B cell (primary cell): ENCODE results near the gene ODC1.

Experiments
- EZH2 ChIP-seq: IDR thresholded peaks from 2 replicates; pipeline ENCODE4 v1.6.1; 2012; ENCODE audit warnings: borderline replicate concordance, low read depth, mild to moderate bottlenecking, moderate library complexity, low read length; ENCODE audit not compliant: insufficient read depth, poor library complexity, severe bottlenecking
- TF ChIP-seq, protein P1 (sequence below): fragments of 200-600 bp; IDR thresholded peaks from one replicate; pipeline ENCODE4 v1.8.0; 2022; ENCODE audit warnings: antibody characterized with exemption, mild to moderate bottlenecking

DNA sequence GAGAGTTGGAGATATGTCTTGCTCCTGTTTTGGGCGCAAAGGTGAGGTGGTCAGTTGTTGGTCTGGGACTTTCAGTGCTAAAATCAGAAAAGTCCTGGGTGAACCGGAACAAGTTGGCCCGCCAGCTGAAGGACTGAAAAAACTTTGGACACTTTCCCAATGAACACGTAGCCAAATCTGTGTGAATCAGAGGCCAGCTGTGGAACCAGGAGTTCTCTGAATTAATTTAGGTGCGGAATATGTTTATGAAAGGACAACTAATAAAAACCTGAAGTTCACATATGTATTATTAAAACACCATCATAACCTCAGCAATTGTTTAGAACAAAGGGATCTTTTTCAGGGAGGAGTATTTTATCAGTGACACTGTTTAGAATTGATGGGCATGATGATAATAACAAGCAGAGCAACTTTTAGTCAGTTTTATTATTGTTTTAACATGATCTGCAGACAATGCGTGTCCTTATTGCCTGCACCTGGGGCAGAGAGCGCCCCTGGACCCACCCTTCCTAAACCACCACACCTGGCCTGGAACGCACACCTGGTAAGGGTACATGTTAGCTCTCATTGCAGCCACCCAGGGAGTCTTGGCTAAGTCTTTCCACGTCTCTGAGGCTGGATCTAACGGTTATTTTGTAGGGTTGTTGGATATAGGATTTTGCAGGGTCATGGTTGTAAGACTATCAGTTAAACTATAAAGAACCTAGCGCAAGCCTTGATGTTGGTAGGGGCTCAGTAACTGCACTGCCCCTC is 9.9 kb upstream of the ODC1 start:
- TF ChIP-seq EZH2, result no peak
- TF ChIP-seq, protein P1, sequence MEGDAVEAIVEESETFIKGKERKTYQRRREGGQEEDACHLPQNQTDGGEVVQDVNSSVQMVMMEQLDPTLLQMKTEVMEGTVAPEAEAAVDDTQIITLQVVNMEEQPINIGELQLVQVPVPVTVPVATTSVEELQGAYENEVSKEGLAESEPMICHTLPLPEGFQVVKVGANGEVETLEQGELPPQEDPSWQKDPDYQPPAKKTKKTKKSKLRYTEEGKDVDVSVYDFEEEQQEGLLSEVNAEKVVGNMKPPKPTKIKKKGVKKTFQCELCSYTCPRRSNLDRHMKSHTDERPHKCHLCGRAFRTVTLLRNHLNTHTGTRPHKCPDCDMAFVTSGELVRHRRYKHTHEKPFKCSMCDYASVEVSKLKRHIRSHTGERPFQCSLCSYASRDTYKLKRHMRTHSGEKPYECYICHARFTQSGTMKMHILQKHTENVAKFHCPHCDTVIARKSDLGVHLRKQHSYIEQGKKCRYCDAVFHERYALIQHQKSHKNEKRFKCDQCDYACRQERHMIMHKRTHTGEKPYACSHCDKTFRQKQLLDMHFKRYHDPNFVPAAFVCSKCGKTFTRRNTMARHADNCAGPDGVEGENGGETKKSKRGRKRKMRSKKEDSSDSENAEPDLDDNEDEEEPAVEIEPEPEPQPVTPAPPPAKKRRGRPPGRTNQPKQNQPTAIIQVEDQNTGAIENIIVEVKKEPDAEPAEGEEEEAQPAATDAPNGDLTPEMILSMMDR, result no peak
